Measurements from ENCODE around the gene FKBP10.

The FKBP10 gene

GRCh38 chr17:41782142-41782541, 30.7 kb upstream of the FKBP10 start:
- DNase-seq: no peak

- peak; percentile 37 for DNase-seq
Measured at GRCh38 chr17:41784207-41784744, 28.5 kb upstream of the FKBP10 start.

- peak; percentile 16 for DNase-seq
Measured at GRCh38 chr17:41785091-41785858, 27.5 kb upstream of the FKBP10 start.

GRCh38 chr17:41785859-41786226, 27.0 kb upstream of the FKBP10 start:
- no peak for DNase-seq

GRCh38 chr17:41786227-41787020, 26.4 kb upstream of the FKBP10 start, which contains the start of gene JUP:
Gene JUP (minus strand): TSS chr17:41786711. CDS start chr17:41771854, 14,857 bp downstream.
- peak; percentile 98 for DNase-seq

GRCh38 chr17:41787021-41787418, 25.8 kb upstream of the FKBP10 start:
- DNase-seq: no peak

- DNase-seq: peak; percentile 52
Measured at GRCh38 chr17:41792845-41793783, 19.7 kb upstream of the FKBP10 start.

- DNase-seq: peak; percentile 41
Measured at GRCh38 chr17:41793784-41794539, 18.8 kb upstream of the FKBP10 start.

- no peak for DNase-seq
Measured at GRCh38 chr17:41794540-41794975, 18.2 kb upstream of the FKBP10 start.

GRCh38 chr17:41796121-41796895, 16.5 kb upstream of the FKBP10 start:
- DNase-seq: no peak

GRCh38 chr17:41797377-41797776, 15.4 kb upstream of the FKBP10 start:
- no peak for DNase-seq

GRCh38 chr17:41799366-41799765, 13.4 kb upstream of the FKBP10 start:
- DNase-seq: no peak

- DNase-seq: peak; percentile 73
Measured at GRCh38 chr17:41800601-41801373, 12.0 kb upstream of the FKBP10 start.

- DNase-seq: peak; percentile 70
Measured at GRCh38 chr17:41801374-41802271, 11.2 kb upstream of the FKBP10 start.

- no peak for DNase-seq
Measured at GRCh38 chr17:41803049-41804020, 9.5 kb upstream of the FKBP10 start.

GRCh38 chr17:41806685-41807445, 5.9 kb upstream of the FKBP10 start:
- DNase-seq: no peak

All from fibroblast of skin of right biceps (primary cell).